Measurements from ENCODE around the gene NEURL1B. TPM values are rescaled to one million over a fixed set of nuclear protein-coding genes. Genes with fewer than 3 reads are reported as not detected.

Gene NEURL1B
- polyA plus RNA-seq, 1 donor from 2014 or later: not detected

- peaks cover 2% of the 10 kb centered on the region for H3K36me3 Mint-ChIP-seq
- H3K9me3 Mint-ChIP-seq: peaks cover 0 to 2% (median 0%) of the 10 kb centered on the region in 3 donors
- peaks cover 9% of the 10 kb centered on the region for H3K27me3 Mint-ChIP-seq
Observed at GRCh38 chr5:172681421-172681820, 40.4 kb downstream of the NEURL1B start.

DNA sequence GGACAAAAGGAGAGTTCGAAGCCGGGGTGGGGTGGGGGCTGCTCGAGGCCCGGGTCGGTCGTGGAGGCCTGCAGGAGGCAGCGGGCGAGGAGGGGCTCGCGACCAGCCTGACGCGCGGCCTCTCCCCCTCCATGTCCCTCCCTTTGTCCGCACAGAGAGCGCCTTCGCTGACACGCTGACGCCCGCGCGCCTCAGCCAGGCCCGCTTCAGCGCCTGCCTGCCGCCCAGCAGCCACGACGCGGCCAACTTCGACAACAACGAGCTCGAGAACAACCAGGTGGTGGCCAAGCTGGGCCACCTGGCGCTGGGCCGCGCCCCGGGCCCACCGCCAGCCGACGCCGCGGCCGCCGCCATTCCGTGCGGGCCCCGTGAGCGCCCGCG lies 42.2 kb downstream of the NEURL1B start:
- H3K27ac Mint-ChIP-seq: no peak overlapping the region

More at GRCh38 chr5:172681421-172681820, 40.4 kb downstream of the NEURL1B start:
- peaks cover 0 to 5% (median 3%) of the 10 kb centered on the region in 3 donors for H3K4me1 Mint-ChIP-seq
- no peak overlapping the region for H3K4me3 Mint-ChIP-seq
- H3K27ac Mint-ChIP-seq: peak overlapping the region in 1 of 3 donors; percentile 5

GRCh38 chr5:172683645-172684471 lies 42.8 kb downstream of the NEURL1B start:
- Mint-ChIP-seq H3K9me3 (peaks cover 0 to 2% (median 0%) of the 10 kb centered on the region in 3 donors), H3K4me1 (peaks cover 0 to 5% (median 4%) of the 10 kb centered on the region in 3 donors), H3K27ac (peak overlapping the region; percentile 34 to 53 (median 38)), H3K4me3 (peak overlapping the region; percentile 65 to 87 (median 72)), H3K27me3 (peaks cover 4% of the 10 kb centered on the region), H3K36me3 (peaks cover 2% of the 10 kb centered on the region)

More for the DNA sequence above, 42.2 kb downstream of the NEURL1B start:
- Mint-ChIP-seq H3K4me3 (no peak overlapping the region), H3K36me3 (peaks cover 2% of the 10 kb centered on the region), H3K4me1 (peaks cover 0 to 5% (median 4%) of the 10 kb centered on the region in 3 donors), H3K9me3 (peaks cover 0 to 2% (median 0%) of the 10 kb centered on the region in 3 donors), H3K27me3 (peaks cover 4% of the 10 kb centered on the region)

GRCh38 chr5:172685091-172685490 lies 44.0 kb downstream of the NEURL1B start:
- H3K4me1 Mint-ChIP-seq: peaks cover 0 to 5% (median 4%) of the 10 kb centered on the region in 3 donors
- peaks cover 2% of the 10 kb centered on the region for H3K36me3 Mint-ChIP-seq
- H3K27ac Mint-ChIP-seq: no peak overlapping the region
- H3K9me3 Mint-ChIP-seq: peaks cover 0 to 1% (median 0%) of the 10 kb centered on the region in 3 donors
- no peak overlapping the region for H3K4me3 Mint-ChIP-seq
- peaks cover 4% of the 10 kb centered on the region for H3K27me3 Mint-ChIP-seq

- H3K4me3 Mint-ChIP-seq: no peak overlapping the region
- H3K4me1 Mint-ChIP-seq: peaks cover 0 to 5% (median 4%) of the 10 kb centered on the region in 3 donors
- peaks cover 2% of the 10 kb centered on the region for H3K36me3 Mint-ChIP-seq
- H3K27me3 Mint-ChIP-seq: peaks cover 4% of the 10 kb centered on the region
- H3K9me3 Mint-ChIP-seq: no peaks in the 10 kb centered on the region
- no peak overlapping the region for H3K27ac Mint-ChIP-seq
Observed at GRCh38 chr5:172686111-172686510, 45.0 kb downstream of the NEURL1B start.

GRCh38 chr5:172686539-172687390 lies 45.7 kb downstream of the NEURL1B start:
- peaks cover 1% of the 10 kb centered on the region for H3K36me3 Mint-ChIP-seq

GRCh38 chr5:172687940-172688339 lies 46.9 kb downstream of the NEURL1B start:
- H3K27me3 Mint-ChIP-seq: peaks cover 4% of the 10 kb centered on the region
- H3K27ac Mint-ChIP-seq: no peak overlapping the region
- no peaks in the 10 kb centered on the region for H3K9me3 Mint-ChIP-seq
- no peak overlapping the region for H3K4me3 Mint-ChIP-seq
- peaks cover 0 to 5% (median 4%) of the 10 kb centered on the region in 3 donors for H3K4me1 Mint-ChIP-seq
- H3K36me3 Mint-ChIP-seq: no peaks in the 10 kb centered on the region

More at GRCh38 chr5:172686539-172687390, 45.7 kb downstream of the NEURL1B start:
- H3K27ac Mint-ChIP-seq: no peak overlapping the region
- no peaks in the 10 kb centered on the region for H3K9me3 Mint-ChIP-seq
- peaks cover 0 to 5% (median 4%) of the 10 kb centered on the region in 3 donors for H3K4me1 Mint-ChIP-seq
- H3K27me3 Mint-ChIP-seq: peaks cover 4% of the 10 kb centered on the region
- H3K4me3 Mint-ChIP-seq: no peak overlapping the region

GRCh38 chr5:172688349-172689217 lies 47.5 kb downstream of the NEURL1B start:
- no peak overlapping the region for H3K4me3 Mint-ChIP-seq
- H3K36me3 Mint-ChIP-seq: no peaks in the 10 kb centered on the region
- H3K4me1 Mint-ChIP-seq: peaks cover 0 to 5% (median 4%) of the 10 kb centered on the region in 3 donors
- peak overlapping the region in 1 of 3 donors; percentile 80 for H3K27ac Mint-ChIP-seq
- H3K9me3 Mint-ChIP-seq: no peaks in the 10 kb centered on the region
- H3K27me3 Mint-ChIP-seq: peaks cover 4% of the 10 kb centered on the region

DNA sequence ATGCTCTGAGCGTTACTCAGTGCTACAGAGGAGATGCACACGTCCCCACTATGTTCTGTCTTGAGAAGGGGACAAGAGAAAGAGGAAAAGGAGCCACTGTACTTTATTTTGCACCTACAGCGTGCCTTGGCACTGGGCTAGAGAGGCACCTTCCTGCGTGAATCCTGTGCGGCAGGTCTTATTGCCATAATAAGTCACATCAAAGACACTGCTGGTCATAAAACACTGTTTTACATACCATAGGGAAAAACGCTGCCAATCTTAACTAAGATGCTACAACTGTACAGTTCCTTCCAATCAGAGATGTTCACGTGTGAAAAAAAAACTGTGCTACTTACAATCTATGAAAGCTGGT lies 48.1 kb downstream of the NEURL1B start:
- H3K4me1 Mint-ChIP-seq: peaks cover 0 to 4% (median 4%) of the 10 kb centered on the region in 3 donors
- peaks cover 4% of the 10 kb centered on the region for H3K27me3 Mint-ChIP-seq
- H3K4me3 Mint-ChIP-seq: no peak overlapping the region

GRCh38 chr5:172689801-172690200 lies 48.7 kb downstream of the NEURL1B start:
- H3K4me1 Mint-ChIP-seq: peaks cover 0 to 1% (median 0%) of the 10 kb centered on the region in 3 donors
- peaks cover 4% of the 10 kb centered on the region for H3K27me3 Mint-ChIP-seq
- H3K27ac Mint-ChIP-seq: no peak overlapping the region
- no peaks in the 10 kb centered on the region for H3K9me3 Mint-ChIP-seq
- H3K4me3 Mint-ChIP-seq: no peak overlapping the region
- no peaks in the 10 kb centered on the region for H3K36me3 Mint-ChIP-seq

More for the DNA sequence above, 48.1 kb downstream of the NEURL1B start:
- Mint-ChIP-seq H3K36me3 (no peaks in the 10 kb centered on the region), H3K9me3 (no peaks in the 10 kb centered on the region), H3K27ac (peak overlapping the region in 1 of 3 donors; percentile 80)

GRCh38 chr5:172690258-172691075 lies 49.4 kb downstream of the NEURL1B start:
- no peaks in the 10 kb centered on the region for H3K36me3 Mint-ChIP-seq
- H3K27ac Mint-ChIP-seq: no peak overlapping the region
- no peak overlapping the region for H3K4me3 Mint-ChIP-seq
- no peaks in the 10 kb centered on the region for H3K9me3 Mint-ChIP-seq
- H3K4me1 Mint-ChIP-seq: peaks cover 0 to 1% (median 0%) of the 10 kb centered on the region in 3 donors
- peaks cover 2% of the 10 kb centered on the region for H3K27me3 Mint-ChIP-seq

- Mint-ChIP-seq H3K4me3 (no peak overlapping the region), H3K4me1 (peaks cover 0 to 3% (median 0%) of the 10 kb centered on the region in 3 donors), H3K36me3 (no peaks in the 10 kb centered on the region), H3K27ac (no peak overlapping the region), H3K9me3 (no peaks in the 10 kb centered on the region), H3K27me3 (peaks cover 2% of the 10 kb centered on the region)
Observed at GRCh38 chr5:172691886-172692285, 50.8 kb downstream of the NEURL1B start.

DNA sequence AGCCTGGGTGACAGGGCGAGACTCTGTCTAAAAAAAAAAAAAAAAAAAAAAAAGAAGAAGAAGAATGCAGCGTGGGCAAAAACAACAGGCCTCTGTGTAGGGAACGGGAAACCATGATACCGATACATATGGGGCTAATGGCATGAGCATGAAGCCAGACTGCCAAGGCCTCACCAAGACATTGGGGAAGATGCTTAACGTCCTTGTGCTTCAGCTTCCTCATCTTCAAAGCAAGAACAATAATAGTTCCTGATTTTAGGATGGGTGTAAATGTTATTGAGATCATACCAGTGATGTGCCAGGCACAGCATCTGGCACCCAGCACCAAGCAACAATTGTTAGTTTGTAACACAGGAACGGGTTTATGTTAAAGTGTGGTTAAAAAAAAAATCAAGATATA lies 51.4 kb downstream of the NEURL1B start:
- Mint-ChIP-seq H3K9me3 (no peaks in the 10 kb centered on the region), H3K4me1 (peaks cover 2 to 7% (median 3%) of the 10 kb centered on the region in 3 donors), H3K4me3 (no peak overlapping the region), H3K27ac (no peak overlapping the region), H3K27me3 (peaks cover 2% of the 10 kb centered on the region), H3K36me3 (no peaks in the 10 kb centered on the region)
